Gastrocnemius medialis (tissue), 4 donors: ENCODE results near the gene PSMB8.

Source experiments
- CTCF ChIP-seq, 5 experiments: fragments of 450-650 bp in 3 of 5; fragments of 200-600 bp in 2 of 5; sonication (generic) in 2 of 5; IDR thresholded peaks in 4 of 5; conservative IDR thresholded peaks in 1 of 5; 1 replicate in 4 of 5; 2 replicates in 1 of 5; pipeline ENCODE4 v1.5.1; 2016 to 2019; ENCODE audit warnings: antibody characterized with exemption in 5 of 5, mild to moderate bottlenecking in 3 of 5, moderate library complexity in 3 of 5
- POLR2A ChIP-seq, 2 donors: fragments of 450-650 bp; IDR thresholded peaks; one replicate each; pipeline ENCODE4 v1.6.1; 2017; ENCODE audit warnings: antibody characterized with exemption in 2 of 2, mild to moderate bottlenecking in 2 of 2, moderate library complexity in 2 of 2

- TF ChIP-seq CTCF (IDR thresholded peaks at IDR 0.05 in 4 of 5, conservative IDR thresholded peaks at IDR 0.05 in 1 of 5) = no peak
- no peak for TF ChIP-seq POLR2A (IDR thresholded peaks at IDR 0.05)
Observed at GRCh38 chr6:32809171-32809570, 34.7 kb downstream of the PSMB8 start.
